Ovary (tissue), 9 donors: ENCODE measurements around the gene HHAT. TPM values are rescaled to one million over a fixed set of nuclear protein-coding genes. Genes with fewer than 3 reads are reported as not detected.

ENCODE experiments used
- DNase-seq, 5 donors: peaks; one replicate each; pipeline ENCODE4 v3.0.0-alpha.2; 2019 to 2020
- H3K27ac ChIP-seq, 2 donors: fragments of 200-600 bp; one replicate each; pipeline versions ENCODE4 v1.5.1 to v1.8.0; 2019 to 2022
- H3K27me3 ChIP-seq: fragments of 200-600 bp; one replicate; pipeline ENCODE4 v1.8.0; 2022
- H3K36me3 ChIP-seq: fragments of 200-600 bp; sonication (generic); one replicate; pipeline ENCODE4 v1.5.1; 2019
- H3K4me1 ChIP-seq: one replicate; pipeline ENCODE4 v1.8.1; 2013; ENCODE audit warnings: mild to moderate bottlenecking, moderate library complexity; ENCODE audit not compliant: insufficient read depth
- H3K4me3 ChIP-seq: fragments of 200-600 bp; sonication (generic); one replicate; pipeline ENCODE4 v1.5.1; 2017
- H3K9me3 ChIP-seq, 2 donors: fragments of 200-600 bp in 1 of 2; sonication (generic) in 1 of 2; one replicate each; pipeline versions ENCODE4 v1.5.1 to v1.8.1; 2013 to 2019; ENCODE audit warnings: mild to moderate bottlenecking in 1 of 2, moderate library complexity in 1 of 2
- EP300 ChIP-seq: sonication (generic); formaldehyde crosslinking; IDR thresholded peaks from one replicate; pipeline ENCODE4 v1.6.1; 2017; ENCODE audit warnings: antibody characterized with exemption
- POLR2A ChIP-seq: fragments of 450-650 bp; IDR thresholded peaks from one replicate; pipeline ENCODE4 v1.6.1; 2017; ENCODE audit warnings: antibody characterized with exemption, mild to moderate bottlenecking, moderate library complexity
- WGBS, 3 donors: extraction: QIAGEN DNeasy Blood & Tissue Kit in 1 of 3; methylation state at CpG; one replicate each; pipeline versions ENCODE4 v1.1.5 to v1.1.7; 2013 to 2017; 5-methylcytosine and 5-hydroxymethylcytosine counted together
- intact Hi-C, 4 donors: fragments of 100-400 bp; cut with DNase I; formaldehyde crosslinking; loops; one replicate each; pipeline versions ENCODE4 v1.11.0 to v1.15.1; 2022 to 2023
- polyA plus RNA-seq, 2 donors: library from polyadenylated mRNA; stranded (reverse); fragments of 200-250 nt in 1 of 2; fragments of 350-450 nt in 1 of 2; fragmentation: Illumina TruSeq in 1 of 2; extraction: RNeasy Lipid Tissue Mini Kit (QIAGEN cat#74804) in 1 of 2; gene quantifications; one replicate each; pipeline ENCODE4 v1.2.3, GENCODE V29; 2013 to 2014
- total RNA-seq, 7 donors: library from RNA; depleted of rRNA in 2 of 7; stranded (reverse); fragments of >200 nt in 2 of 7; fragmentation: NEBNext Ultra II Directional in 3 of 7; extraction: Animal tissue kit (Norgen Biotek cat#: 25700) in 3 of 7; gene quantifications; one replicate each; pipeline versions ENCODE4 v1.1.0 to v1.2.4, GENCODE V29; 2016 to 2023
- TF ChIP-seq, protein P1 (sequence below), 3 donors: fragments of 450-650 bp in 2 of 3; fragments of 200-600 bp in 1 of 3; IDR thresholded peaks; one replicate each; pipeline versions ENCODE4 v1.5.1 to v1.8.0; 2016 to 2022; ENCODE audit warnings: antibody characterized with exemption in 3 of 3, mild to moderate bottlenecking in 1 of 3
- donor health status: DM: no; HTN: no; CAD: no; lungs with moderate emphysema.
- donor health status: DM: no; HTN: no; CAD: no.
- donor health status: Bipolar disorder and iron deficiency.
- donor health status: DM: yes; HTN: yes; CAD: no.
- donor health status: DM: no; HTN: no; CAD: no.
- donor health status: DM: yes; HTN: yes; CAD: no.

The HHAT gene
- total and polyA plus RNA-seq, 9 donors: 2.1 to 10.5 (median 4.1) TPM

DNA sequence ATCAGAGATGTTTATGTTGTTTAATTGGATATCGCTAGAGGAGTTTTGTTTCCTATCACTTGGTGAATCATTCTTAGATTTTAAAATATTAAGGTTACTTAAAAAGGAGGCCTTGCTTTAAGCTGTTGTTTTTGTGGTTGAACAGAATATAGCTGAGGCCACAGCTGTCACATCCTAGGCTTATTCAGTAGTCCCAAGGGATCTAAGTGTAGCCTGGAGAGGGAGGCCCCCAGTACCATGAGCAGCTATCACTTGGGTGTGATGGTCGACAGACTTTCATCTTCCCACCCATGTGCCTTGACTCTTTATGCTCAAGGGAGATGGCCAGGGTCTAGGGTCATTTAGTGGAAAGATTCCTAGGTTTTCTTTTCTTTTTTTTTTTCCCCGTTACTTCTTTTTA is 278.7 kb downstream of the HHAT start:
- H3K27me3 ChIP-seq: no peaks in the 10 kb centered on the region
- H3K4me1 ChIP-seq: no peaks in the 10 kb centered on the region
- DNase-seq: no peak
- no peaks in the 10 kb centered on the region for H3K9me3 ChIP-seq
- intact Hi-C loops: no loop called here
- no peaks in the 10 kb centered on the region for H3K36me3 ChIP-seq
- WGBS, 3 donors: 52 to 76% (median 74%) methylated on average over 3 of the region's 3 CpGs
- no peak overlapping the region for H3K27ac ChIP-seq
- TF ChIP-seq EP300 (no peak), POLR2A (no peak)
- TF ChIP-seq, protein P1, sequence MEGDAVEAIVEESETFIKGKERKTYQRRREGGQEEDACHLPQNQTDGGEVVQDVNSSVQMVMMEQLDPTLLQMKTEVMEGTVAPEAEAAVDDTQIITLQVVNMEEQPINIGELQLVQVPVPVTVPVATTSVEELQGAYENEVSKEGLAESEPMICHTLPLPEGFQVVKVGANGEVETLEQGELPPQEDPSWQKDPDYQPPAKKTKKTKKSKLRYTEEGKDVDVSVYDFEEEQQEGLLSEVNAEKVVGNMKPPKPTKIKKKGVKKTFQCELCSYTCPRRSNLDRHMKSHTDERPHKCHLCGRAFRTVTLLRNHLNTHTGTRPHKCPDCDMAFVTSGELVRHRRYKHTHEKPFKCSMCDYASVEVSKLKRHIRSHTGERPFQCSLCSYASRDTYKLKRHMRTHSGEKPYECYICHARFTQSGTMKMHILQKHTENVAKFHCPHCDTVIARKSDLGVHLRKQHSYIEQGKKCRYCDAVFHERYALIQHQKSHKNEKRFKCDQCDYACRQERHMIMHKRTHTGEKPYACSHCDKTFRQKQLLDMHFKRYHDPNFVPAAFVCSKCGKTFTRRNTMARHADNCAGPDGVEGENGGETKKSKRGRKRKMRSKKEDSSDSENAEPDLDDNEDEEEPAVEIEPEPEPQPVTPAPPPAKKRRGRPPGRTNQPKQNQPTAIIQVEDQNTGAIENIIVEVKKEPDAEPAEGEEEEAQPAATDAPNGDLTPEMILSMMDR (IDR thresholded peaks at IDR 0.05): no peak
- no peak overlapping the region for H3K4me3 ChIP-seq

DNA sequence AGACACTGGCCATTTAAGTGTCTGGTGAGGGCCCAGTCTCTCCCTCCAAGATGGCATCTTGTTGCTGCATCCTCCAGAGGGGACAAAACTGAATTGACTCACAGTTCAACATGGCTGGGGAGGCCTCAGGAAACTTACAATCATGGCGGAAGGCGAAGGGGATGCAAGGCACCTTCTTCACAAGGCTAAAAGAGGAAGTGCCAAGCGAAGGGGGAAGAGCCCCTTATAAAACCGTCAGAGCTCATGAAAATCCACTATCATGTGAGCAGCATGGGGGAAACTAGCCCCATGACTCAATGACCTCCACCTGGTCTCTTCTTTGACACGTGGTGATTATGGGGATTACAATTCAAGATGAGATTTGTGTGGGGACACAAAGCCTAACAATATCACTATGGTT is 280.1 kb downstream of the HHAT start:
- Histone ChIP-seq H3K9me3 (no peaks in the 10 kb centered on the region), H3K4me1 (no peaks in the 10 kb centered on the region), H3K4me3 (no peak overlapping the region), H3K36me3 (no peaks in the 10 kb centered on the region), H3K27ac (no peak overlapping the region), H3K27me3 (no peaks in the 10 kb centered on the region)
- TF ChIP-seq EP300: no peak
- TF ChIP-seq, protein P1 (IDR thresholded peaks at IDR 0.05): no peak
- TF ChIP-seq POLR2A: no peak
- WGBS, 3 donors: 74 to 77% (median 75%) methylated on average over 5 of the region's 5 CpGs
- DNase-seq: no peak
- intact Hi-C loops: no loop called here

DNA sequence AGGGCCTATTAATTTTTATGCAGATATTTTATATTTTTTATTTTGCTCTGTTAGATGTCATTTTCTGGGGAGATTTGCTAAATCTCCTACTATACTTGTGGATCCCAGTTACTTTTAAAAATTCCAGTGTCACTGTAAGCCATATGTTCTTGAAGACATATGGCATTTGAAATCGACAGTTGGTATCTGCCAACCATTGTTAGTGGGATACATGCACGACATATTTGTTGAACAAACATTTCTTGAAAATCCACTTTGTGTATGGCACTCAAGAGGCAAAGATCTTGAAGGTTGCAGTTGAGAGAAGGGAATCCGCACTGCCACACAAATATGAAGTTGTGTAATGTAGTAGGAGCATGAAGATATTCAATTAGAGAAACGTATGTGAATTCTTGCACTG is 287.7 kb downstream of the HHAT start:
- Histone ChIP-seq H3K36me3 (no peaks in the 10 kb centered on the region), H3K27me3 (no peaks in the 10 kb centered on the region), H3K4me3 (no peak overlapping the region), H3K9me3 (no peaks in the 10 kb centered on the region), H3K27ac (no peak overlapping the region), H3K4me1 (no peaks in the 10 kb centered on the region)
- intact Hi-C loops: loop anchor here in 1 of 4 donors (5.0 kb wide), 1 partner anchor 1326 kb away; no protein-coding TSS in a partner anchor
- no peak for DNase-seq
- TF ChIP-seq EP300: no peak
- TF ChIP-seq POLR2A: no peak
- TF ChIP-seq, protein P1 (IDR thresholded peaks at IDR 0.05): no peak
- WGBS, 3 donors: 90 to 93% (median 91%) methylated on average over 4 of the region's 4 CpGs

DNA sequence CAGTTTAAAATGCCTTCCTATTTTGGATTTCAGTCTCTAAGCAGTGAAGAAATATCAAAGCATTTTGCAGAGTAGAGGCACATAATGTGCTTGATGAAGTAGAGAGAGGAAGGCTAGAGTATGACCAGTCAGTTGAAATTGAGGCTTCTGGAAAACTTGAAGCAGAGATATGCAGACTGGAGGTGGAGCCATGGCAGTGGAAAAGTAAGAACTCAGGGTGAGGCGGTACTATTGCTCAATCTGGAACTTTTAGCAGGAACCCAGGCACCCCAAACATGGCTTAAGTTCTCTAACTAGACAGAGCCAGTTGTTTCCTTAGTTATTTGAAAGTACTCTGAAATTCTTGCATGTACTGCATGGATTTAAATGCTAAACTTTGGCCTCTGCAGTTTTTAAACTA is 288.6 kb downstream of the HHAT start:
- no peak for DNase-seq
- Histone ChIP-seq H3K4me3 (no peak overlapping the region), H3K9me3 (no peaks in the 10 kb centered on the region), H3K4me1 (no peaks in the 10 kb centered on the region), H3K27ac (no peak overlapping the region), H3K36me3 (no peaks in the 10 kb centered on the region), H3K27me3 (no peaks in the 10 kb centered on the region)
- TF ChIP-seq, protein P1 (IDR thresholded peaks at IDR 0.05): no peak
- TF ChIP-seq EP300 (no peak), POLR2A (no peak)
- intact Hi-C loops: loop anchor here in 1 of 4 donors (5.0 kb wide), 1 partner anchor 1325 kb away; no protein-coding TSS in a partner anchor
- 36 to 91% (median 86%) methylated on average over 1 of the region's 1 CpG for WGBS, 3 donors
